OCI-LY1 (cell line): Measurements from ENCODE around the gene RFX2.

Experiments
- CTCF ChIP-seq: fragments of 200-600 bp; sonication (generic), shearing (Covaris generic); IDR thresholded peaks from 2 replicates; pipeline ENCODE4 v1.5.1; 2017; ENCODE audit warnings: mild to moderate bottlenecking, antibody characterized with exemption, low read length, moderate library complexity, mixed read lengths
- EZH2 ChIP-seq: fragments of 200-600 bp; sonication (generic), shearing (Covaris generic); IDR thresholded peaks from 2 replicates; pipeline ENCODE4 v1.8.0; 2017; ENCODE audit warnings: borderline replicate concordance, mixed run types, mild to moderate bottlenecking, antibody characterized with exemption, low read length, moderate library complexity, mixed read lengths

GRCh38 chr19:6138066-6138465 lies 27.8 kb upstream of the RFX2 start:
- TF ChIP-seq CTCF (no peak), EZH2 (no peak)
